Activated CD4-positive, alpha-beta T cell treated with anti-CD3 and anti-CD28 coated beads, Interleukin-2, amount 10 ng/mL, durations not matched to agents 7 days and 5 days (primary cell): ENCODE data around the gene GPR137B. TPM values are rescaled to one million over a fixed set of nuclear protein-coding genes. Genes with fewer than 3 reads are reported as not detected.

Source experiments
- CTCF ChIA-PET: fragments of 350-600 bp; sonication (Branson Sonifier 250); formaldehyde crosslinking; loops from one replicate; lab custom pipeline; 2021; ENCODE audit warnings: antibody characterized with exemption; lab: Charles Lee
- POLR2A ChIA-PET: fragments of 350-600 bp; sonication (Branson Sonifier 250); formaldehyde crosslinking; loops from one replicate; lab custom pipeline; 2021; ENCODE audit warnings: antibody characterized with exemption; lab: Charles Lee
- DNase-seq: peaks from one replicate; pipeline ENCODE4 v3.0.0-alpha.2; 2020
- H3K27ac Mint-ChIP-seq: one replicate; pipeline ENCODE4 v1.8.0; 2021; ENCODE audit warnings: mild to moderate bottlenecking, moderate library complexity, mixed read lengths
- H3K27me3 Mint-ChIP-seq: one replicate; pipeline ENCODE4 v1.8.0; 2021; ENCODE audit warnings: mixed read lengths
- H3K36me3 Mint-ChIP-seq: one replicate; pipeline ENCODE4 v1.8.0; 2021; ENCODE audit warnings: low read depth, mixed read lengths
- H3K4me1 Mint-ChIP-seq: one replicate; pipeline ENCODE4 v1.8.0; 2021; ENCODE audit warnings: mixed read lengths
- H3K4me3 Mint-ChIP-seq: one replicate; pipeline ENCODE4 v1.8.0; 2021; ENCODE audit warnings: mild to moderate bottlenecking, moderate library complexity, mixed read lengths
- H3K9me3 Mint-ChIP-seq: one replicate; pipeline ENCODE4 v1.8.0; 2021; ENCODE audit warnings: mixed read lengths
- total RNA-seq, 2 experiments: library from RNA; stranded (reverse); gene quantifications; one replicate each; pipeline ENCODE4 v1.2.3, GENCODE V29; 2021

GPR137B gene
- total RNA-seq, 2 experiments from 2014 or later, result 5.0 to 5.8 TPM

DNA sequence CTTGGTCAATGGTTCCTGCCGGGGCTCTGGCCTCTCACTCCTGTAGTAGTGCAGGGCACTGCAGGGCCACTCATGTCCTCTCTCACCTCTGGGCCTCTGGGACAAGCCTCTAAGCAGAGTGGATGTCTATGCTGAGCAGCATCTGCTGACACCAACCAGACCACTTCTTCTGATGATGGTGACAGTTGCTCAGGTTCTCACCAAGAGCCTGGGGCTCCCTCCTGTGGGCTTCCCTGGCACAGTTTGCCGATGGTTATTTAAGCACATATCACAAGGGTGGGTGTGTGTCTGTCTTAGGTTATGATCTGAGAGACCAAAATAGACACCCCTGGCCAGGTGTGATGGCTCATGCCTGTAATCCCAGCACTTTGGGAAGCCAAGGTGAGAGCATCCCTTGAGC lies 17.4 kb upstream of the GPR137B start:
- DNase-seq, result no peak
- POLR2A ChIA-PET, result no interaction called here
- Mint-ChIP-seq H3K4me3 (no peak overlapping the region), H3K27ac (peak overlapping the region; percentile 15), H3K4me1 (peaks cover 22% of the 10 kb centered on the region), H3K36me3 (no peaks in the 10 kb centered on the region), H3K27me3 (peaks cover 2% of the 10 kb centered on the region), H3K9me3 (no peaks in the 10 kb centered on the region)
- CTCF ChIA-PET, result interaction anchor here (1.1 to 1.4 kb wide), 2 partner anchors 9 to 12 kb away, joined by 4 to 5 read pairs; no protein-coding TSS in a partner anchor

DNA sequence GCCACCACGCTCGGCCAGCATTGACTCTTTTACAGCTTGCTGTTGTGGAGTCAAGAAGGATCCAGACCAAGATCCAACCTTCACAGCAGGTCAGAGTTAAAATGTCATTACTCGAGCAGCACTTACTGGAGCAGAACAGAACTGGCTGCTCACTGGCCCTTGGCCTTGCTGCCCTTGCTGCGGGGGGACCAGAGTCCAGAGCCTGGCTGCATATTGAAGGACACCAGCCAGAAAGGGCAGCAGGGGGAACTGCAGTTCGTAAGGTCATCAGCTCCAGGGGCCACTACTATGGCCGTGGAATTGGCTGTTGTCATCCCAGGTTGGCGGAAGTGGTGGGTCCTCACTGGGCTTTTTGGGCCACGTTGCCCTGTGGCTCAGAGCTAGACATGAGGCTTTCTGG lies 15.3 kb upstream of the GPR137B start:
- Mint-ChIP-seq H3K36me3 (no peaks in the 10 kb centered on the region), H3K27ac (no peak overlapping the region), H3K9me3 (no peaks in the 10 kb centered on the region), H3K27me3 (peaks cover 8% of the 10 kb centered on the region), H3K4me3 (no peak overlapping the region), H3K4me1 (peaks cover 4% of the 10 kb centered on the region)
- ChIA-PET POLR2A (no interaction called here), CTCF (interaction anchor here (1.3 to 1.7 kb wide), 2 partner anchors 11 to 14 kb away, joined by 4 read pairs; no protein-coding TSS in a partner anchor)
- DNase-seq, result no peak

DNA sequence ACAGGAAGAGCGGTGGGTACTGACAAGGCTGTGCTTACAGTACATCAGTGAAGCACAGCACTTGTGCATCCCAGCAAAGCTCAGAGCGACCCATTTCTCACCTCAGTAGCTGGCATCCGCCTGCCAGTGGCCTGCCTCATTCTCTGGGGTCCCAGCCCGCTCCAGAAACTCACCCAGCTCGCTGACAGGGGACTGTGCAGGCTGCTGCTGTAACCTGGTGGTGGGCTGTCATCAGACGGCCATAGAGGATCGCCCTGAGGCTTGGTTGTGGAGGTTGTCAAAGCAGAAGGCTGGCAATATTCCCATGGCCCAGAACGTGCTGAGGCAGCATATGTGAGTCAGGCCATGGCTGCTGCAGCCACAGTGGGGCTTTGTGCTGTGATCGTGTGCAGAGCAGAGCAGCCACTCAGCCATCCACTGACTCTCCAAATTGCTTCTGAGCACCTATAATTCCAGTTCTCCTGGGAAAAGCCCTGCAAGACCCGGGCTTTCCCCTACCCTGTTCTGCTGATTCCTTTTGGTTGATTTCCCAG lies 13.6 kb upstream of the GPR137B start:
- Mint-ChIP-seq H3K9me3 (no peaks in the 10 kb centered on the region), H3K4me3 (no peak overlapping the region), H3K36me3 (no peaks in the 10 kb centered on the region), H3K4me1 (no peaks in the 10 kb centered on the region), H3K27ac (no peak overlapping the region), H3K27me3 (peaks cover 19% of the 10 kb centered on the region)
- ChIA-PET POLR2A (no interaction called here), CTCF (no interaction called here)
- no peak for DNase-seq

DNA sequence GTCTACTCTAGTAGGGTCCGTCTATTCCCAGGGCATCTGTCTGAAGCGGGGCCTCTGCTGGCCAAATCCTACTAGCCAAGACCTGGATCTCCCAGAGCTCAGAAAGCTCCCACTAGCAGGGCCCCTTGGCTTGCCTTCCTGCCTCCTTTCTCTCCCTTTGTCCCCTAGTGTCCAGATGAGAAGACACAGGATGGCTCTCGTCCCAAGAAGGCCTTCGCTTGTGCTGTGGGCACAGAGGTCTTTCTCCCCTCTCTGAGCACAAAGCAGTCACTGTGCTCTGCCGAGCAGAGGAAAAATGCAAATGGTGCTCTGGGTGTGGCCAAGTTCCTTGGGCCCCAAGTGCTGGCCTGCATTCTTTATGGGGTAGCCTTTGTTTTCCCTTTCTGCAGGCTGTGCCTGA lies 13.0 kb upstream of the GPR137B start:
- Mint-ChIP-seq H3K36me3 (no peaks in the 10 kb centered on the region), H3K9me3 (no peaks in the 10 kb centered on the region), H3K4me1 (no peaks in the 10 kb centered on the region), H3K4me3 (no peak overlapping the region), H3K27ac (no peak overlapping the region), H3K27me3 (peaks cover 22% of the 10 kb centered on the region)
- ChIA-PET CTCF (no interaction called here), POLR2A (no interaction called here)
- no peak for DNase-seq

DNA sequence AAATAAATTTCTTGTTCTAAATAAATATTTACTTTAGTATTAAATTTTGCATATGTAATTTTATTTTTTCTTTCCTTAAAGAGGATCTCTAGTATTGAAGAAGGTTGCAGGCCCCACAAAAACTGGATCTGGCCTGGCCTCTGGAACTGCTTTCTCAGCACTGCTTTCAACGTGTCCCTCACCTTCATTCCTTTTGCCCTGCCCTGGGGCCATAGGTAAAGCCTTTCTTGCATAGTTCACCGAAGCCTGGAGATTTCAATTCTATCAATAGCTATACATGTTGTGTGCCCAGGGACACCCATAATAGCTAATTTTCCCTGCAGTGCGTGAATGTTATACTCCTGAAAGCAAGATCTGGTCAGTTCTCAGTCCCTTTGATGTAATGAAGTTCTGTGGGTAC lies 12.0 kb upstream of the GPR137B start:
- no peaks in the 10 kb centered on the region for H3K9me3 Mint-ChIP-seq
- peaks cover 33% of the 10 kb centered on the region for H3K27me3 Mint-ChIP-seq
- CTCF ChIA-PET, result interaction anchor here (0.9 kb wide), 1 partner anchor 243 kb away, joined by 4 read pairs; no protein-coding TSS in a partner anchor
- H3K4me1 Mint-ChIP-seq, result no peaks in the 10 kb centered on the region
- no peak overlapping the region for H3K27ac Mint-ChIP-seq
- no peak overlapping the region for H3K4me3 Mint-ChIP-seq
- H3K36me3 Mint-ChIP-seq, result no peaks in the 10 kb centered on the region
- POLR2A ChIA-PET, result no interaction called here
- no peak for DNase-seq

DNA sequence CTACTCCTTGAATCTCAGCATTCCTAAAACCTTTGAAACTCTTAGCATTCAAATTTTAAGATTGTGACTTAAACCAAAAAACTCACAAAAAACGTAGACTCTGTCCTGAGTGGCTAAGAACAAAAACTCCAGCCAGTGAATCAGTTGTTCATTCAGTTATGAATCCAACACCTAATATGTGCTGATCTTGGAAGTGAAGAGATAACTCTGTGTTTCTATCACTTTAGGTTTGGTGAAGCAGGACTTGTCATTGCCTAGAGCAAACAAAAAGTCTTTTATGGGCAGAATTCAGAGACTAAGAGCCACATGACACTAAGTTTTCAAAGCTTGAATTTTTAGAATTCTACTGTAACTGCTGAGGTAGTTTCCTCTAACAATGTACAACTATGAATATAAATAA lies 10.4 kb upstream of the GPR137B start:
- Mint-ChIP-seq H3K9me3 (no peaks in the 10 kb centered on the region), H3K27me3 (peaks cover 41% of the 10 kb centered on the region), H3K4me3 (no peak overlapping the region), H3K4me1 (no peaks in the 10 kb centered on the region), H3K27ac (no peak overlapping the region), H3K36me3 (no peaks in the 10 kb centered on the region)
- DNase-seq, result no peak
- ChIA-PET CTCF (interaction anchor here (0.6 to 1.3 kb wide), 2 partner anchors 11 to 124 kb away, joined by 3 to 4 read pairs; no protein-coding TSS in a partner anchor), POLR2A (no interaction called here)

DNA sequence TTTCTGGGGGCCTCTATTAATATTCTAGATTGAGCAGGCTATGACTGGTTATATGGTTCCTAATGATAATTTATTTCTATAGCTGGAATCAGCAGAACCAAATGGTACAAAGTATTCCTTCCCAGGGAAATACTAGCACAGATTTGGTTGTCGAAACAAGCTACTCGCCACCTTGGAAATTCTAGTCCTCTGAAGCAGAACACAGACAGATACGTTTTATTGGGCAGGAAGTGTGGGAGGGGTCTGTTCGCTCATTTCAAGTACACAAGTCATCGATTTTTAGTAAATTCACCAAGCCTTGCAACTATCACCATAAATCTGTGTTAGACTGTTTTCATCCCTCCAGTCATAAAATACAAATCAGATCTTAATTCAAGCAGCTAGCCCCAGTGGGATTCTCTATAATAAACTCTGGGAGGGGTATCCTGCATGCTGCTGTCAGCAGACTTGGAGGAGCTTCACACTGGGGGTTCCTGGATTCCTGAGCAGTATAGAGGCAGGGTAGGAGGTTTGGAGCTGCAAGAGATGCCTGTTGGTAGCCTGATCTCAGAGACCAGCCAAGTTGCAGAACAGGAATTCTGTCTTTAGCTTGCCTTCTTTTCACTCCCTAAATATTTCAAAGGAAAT lies 9.8 kb upstream of the GPR137B start:
- CTCF ChIA-PET, result interaction anchor here (0.6 to 1.3 kb wide), 3 partner anchors 11 to 174 kb away, joined by 3 to 4 read pairs (median 3); no protein-coding TSS in a partner anchor
- H3K27ac Mint-ChIP-seq, result no peak overlapping the region
- no peaks in the 10 kb centered on the region for H3K36me3 Mint-ChIP-seq
- no peaks in the 10 kb centered on the region for H3K4me1 Mint-ChIP-seq
- DNase-seq, result no peak
- no peaks in the 10 kb centered on the region for H3K9me3 Mint-ChIP-seq
- POLR2A ChIA-PET, result no interaction called here
- H3K4me3 Mint-ChIP-seq, result no peak overlapping the region
- H3K27me3 Mint-ChIP-seq, result peaks cover 45% of the 10 kb centered on the region

DNA sequence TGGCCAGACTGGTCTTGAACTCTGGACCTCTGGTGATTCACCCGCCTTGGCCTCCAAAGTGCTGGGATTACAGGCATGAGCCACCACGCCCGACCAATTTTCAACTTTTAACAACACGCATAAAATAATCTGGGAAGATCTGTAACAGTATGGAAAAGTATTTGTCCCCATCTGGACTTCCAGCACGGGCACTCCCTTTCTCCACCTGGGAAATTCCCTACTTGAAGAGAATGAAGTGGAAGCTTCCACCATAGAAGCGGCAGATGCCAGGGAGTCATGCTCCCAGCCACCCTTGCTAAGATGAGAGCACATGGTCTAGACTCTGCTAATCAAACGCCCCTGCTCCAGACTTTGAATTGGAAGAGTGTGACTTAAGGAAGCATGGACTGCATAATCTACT lies 9.0 kb upstream of the GPR137B start:
- CTCF ChIA-PET, result interaction anchor here (1.3 kb wide), 2 partner anchors 9 to 12 kb away, joined by 3 to 4 read pairs; no protein-coding TSS in a partner anchor
- no peaks in the 10 kb centered on the region for H3K36me3 Mint-ChIP-seq
- H3K4me3 Mint-ChIP-seq, result no peak overlapping the region
- H3K9me3 Mint-ChIP-seq, result no peaks in the 10 kb centered on the region
- no peaks in the 10 kb centered on the region for H3K4me1 Mint-ChIP-seq
- peaks cover 50% of the 10 kb centered on the region for H3K27me3 Mint-ChIP-seq
- no peak for DNase-seq
- no peak overlapping the region for H3K27ac Mint-ChIP-seq
- POLR2A ChIA-PET, result no interaction called here

DNA sequence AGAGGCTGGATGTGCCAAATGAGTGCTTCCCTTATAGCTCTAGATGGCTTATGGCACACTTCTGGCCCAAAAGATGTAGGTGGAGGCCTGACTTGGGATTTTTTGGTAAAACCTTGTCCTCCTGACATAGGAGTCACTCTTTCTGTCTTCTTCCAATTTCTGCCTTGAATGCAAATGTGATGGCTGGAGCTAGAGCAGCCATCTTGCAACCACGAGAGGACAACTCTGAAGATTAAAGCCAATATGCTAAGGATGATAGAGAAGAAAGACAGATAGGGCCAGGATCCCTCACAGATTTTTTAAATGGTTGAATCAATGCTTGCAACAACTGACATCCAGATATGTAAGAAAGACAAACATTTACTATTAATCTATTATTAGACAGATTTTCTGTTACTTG lies 8.5 kb upstream of the GPR137B start:
- H3K27ac Mint-ChIP-seq, result no peak overlapping the region
- CTCF ChIA-PET, result interaction anchor here (1.3 kb wide), 1 partner anchor 10 kb away, joined by 4 read pairs; no protein-coding TSS in a partner anchor

DNA sequence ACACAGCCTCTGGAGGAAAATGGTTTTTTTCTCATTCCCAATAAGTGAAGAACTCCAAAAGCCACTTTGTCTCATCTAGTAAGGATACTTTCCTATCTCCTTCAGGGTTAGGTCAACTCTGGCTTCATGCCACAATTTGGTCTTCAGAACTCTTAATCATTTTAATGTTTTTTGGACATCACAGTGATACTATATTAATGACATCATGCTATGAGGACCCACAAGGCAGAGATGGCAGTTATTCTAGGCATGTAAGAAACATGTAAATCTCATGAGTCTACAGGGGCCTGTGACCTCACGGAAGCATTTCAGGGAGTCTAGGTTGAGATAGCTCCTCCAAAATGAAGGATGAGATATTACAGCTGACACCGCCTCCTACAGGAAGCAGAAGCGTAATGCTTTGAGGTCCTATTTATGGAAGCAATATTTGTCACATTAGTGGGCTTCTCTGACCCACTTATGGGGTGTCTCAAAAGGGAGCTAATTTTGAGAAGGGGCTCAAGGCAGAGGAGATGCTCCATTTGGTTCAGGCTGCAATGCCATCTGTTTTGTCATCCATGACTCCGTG lies 5.0 kb upstream of the GPR137B start:
- Mint-ChIP-seq H3K9me3 (no peaks in the 10 kb centered on the region), H3K36me3 (peaks cover 1% of the 10 kb centered on the region), H3K4me3 (no peak overlapping the region), H3K27me3 (peaks cover 73% of the 10 kb centered on the region), H3K27ac (no peak overlapping the region), H3K4me1 (peaks cover 4% of the 10 kb centered on the region)
- ChIA-PET CTCF (interaction anchor here (1.0 to 1.7 kb wide), 5 partner anchors 10 to 166 kb away, joined by 3 to 5 read pairs (median 4); no protein-coding TSS in a partner anchor), POLR2A (no interaction called here)
- no peak for DNase-seq

More for the DNA sequence above, 8.5 kb upstream of the GPR137B start:
- Mint-ChIP-seq H3K4me1 (no peaks in the 10 kb centered on the region), H3K27me3 (peaks cover 53% of the 10 kb centered on the region), H3K36me3 (no peaks in the 10 kb centered on the region), H3K9me3 (no peaks in the 10 kb centered on the region), H3K4me3 (no peak overlapping the region)
- DNase-seq, result no peak
- POLR2A ChIA-PET, result no interaction called here

DNA sequence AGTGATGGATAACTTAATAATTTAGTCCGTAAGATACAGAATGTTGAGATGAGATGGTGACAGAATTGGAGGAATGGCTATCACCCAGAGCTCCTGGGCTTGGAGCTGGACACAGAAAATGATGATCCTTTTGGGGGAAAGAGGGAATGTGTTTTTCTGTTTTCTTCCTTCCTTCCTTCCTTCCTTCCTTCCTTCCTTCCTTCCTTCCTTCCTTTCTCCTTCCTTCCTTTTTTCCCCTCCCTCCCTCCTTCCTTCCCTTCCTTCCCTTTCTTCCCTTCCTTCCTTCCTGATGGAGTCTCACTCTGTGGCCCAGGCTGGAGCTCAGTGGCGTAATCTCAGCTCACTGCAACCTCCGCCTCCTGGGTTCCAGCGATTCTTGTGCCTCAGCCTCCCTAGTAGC lies 2.8 kb upstream of the GPR137B start:
- ChIA-PET POLR2A (no interaction called here), CTCF (interaction anchor here (0.9 kb wide), 1 partner anchor 18 kb away, joined by 3 read pairs; no protein-coding TSS in a partner anchor)
- Mint-ChIP-seq H3K4me1 (peaks cover 20% of the 10 kb centered on the region), H3K9me3 (no peaks in the 10 kb centered on the region), H3K27me3 (peaks cover 61% of the 10 kb centered on the region), H3K36me3 (peaks cover 3% of the 10 kb centered on the region), H3K27ac (no peak overlapping the region), H3K4me3 (no peak overlapping the region)
- no peak for DNase-seq

DNA sequence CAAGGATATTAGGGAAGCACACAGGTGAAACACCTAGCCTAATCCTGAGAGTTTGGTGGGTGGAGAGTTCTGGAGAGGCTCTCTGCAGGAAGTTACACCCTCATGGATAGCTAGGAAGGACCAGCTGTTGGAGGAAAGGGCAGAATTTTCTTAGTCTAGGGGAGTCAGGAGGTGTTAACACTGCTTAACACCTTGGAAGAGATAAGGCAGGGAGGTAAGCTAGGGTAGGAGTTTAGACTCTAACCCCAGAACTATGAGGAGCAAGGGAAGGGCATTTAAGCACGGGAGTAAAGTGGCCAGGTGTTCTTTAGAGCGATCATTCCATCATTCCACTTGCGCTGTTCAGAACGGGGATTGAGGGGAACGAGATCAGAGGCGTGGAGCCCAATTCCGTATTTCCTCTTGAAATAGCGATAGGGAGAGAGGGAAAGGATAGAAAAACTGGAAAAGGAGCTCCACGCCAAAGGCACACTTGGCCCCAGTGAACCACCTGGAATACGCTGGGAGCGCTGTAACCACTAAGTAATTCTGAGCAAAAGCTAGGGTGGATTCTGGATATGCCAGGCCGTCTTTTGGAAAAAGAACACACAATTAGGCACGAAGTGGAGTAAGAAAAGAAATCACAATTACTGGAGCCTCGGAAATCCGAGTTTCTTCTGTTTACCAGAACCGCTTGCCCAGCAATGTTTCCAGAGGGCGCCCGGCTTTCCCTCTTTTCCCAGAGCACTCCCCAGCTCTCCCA lies 1.5 kb upstream of the GPR137B start:
- CTCF ChIA-PET, result interaction anchor here (0.7 to 1.0 kb wide), 2 partner anchors 10 to 15 kb away, joined by 3 to 4 read pairs; no protein-coding TSS in a partner anchor
- peaks cover 23% of the 10 kb centered on the region for H3K4me1 Mint-ChIP-seq

More for the DNA sequence above, 1.5 kb upstream of the GPR137B start:
- DNase-seq, result no peak
- peaks cover 47% of the 10 kb centered on the region for H3K27me3 Mint-ChIP-seq
- H3K27ac Mint-ChIP-seq, result no peak overlapping the region
- peaks cover 3% of the 10 kb centered on the region for H3K36me3 Mint-ChIP-seq
- H3K9me3 Mint-ChIP-seq, result no peaks in the 10 kb centered on the region
- POLR2A ChIA-PET, result no interaction called here
- H3K4me3 Mint-ChIP-seq, result peak overlapping the region; percentile 76
